ENCODE measurements around the gene PAK4. TPM values are rescaled to one million over a fixed set of nuclear protein-coding genes. Genes with fewer than 3 reads are reported as not detected.
A peak's percentile ranks its signal among the peaks of the same experiment; 100 is the strongest.

PAK4 gene
- total RNA-seq, 3 donors from 2014 or later, result 3.5 to 12.0 (median 10.2) TPM

GRCh38 chr19:39146091-39146490 lies 20.5 kb downstream of the PAK4 start:
- Histone ChIP-seq H3K27ac (peak overlapping the region; percentile 86 to 95), H3K36me3 (no peaks in the 10 kb centered on the region), H3K27me3 (no peaks in the 10 kb centered on the region), H3K4me3 (no peak overlapping the region), H3K9me3 (no peaks in the 10 kb centered on the region), H3K4me1 (peaks cover 0 to 17% of the 10 kb centered on the region in 2 donors)
- DNase-seq (ENCODE audit: low spot score in 2 of 2), result no peak
- TF ChIP-seq POLR2AphosphoS5 (IDR thresholded peaks at IDR 0.05), result no peak
- no peak for TF ChIP-seq POLR2A (IDR thresholded peaks at IDR 0.05)
- TF ChIP-seq, protein P1, sequence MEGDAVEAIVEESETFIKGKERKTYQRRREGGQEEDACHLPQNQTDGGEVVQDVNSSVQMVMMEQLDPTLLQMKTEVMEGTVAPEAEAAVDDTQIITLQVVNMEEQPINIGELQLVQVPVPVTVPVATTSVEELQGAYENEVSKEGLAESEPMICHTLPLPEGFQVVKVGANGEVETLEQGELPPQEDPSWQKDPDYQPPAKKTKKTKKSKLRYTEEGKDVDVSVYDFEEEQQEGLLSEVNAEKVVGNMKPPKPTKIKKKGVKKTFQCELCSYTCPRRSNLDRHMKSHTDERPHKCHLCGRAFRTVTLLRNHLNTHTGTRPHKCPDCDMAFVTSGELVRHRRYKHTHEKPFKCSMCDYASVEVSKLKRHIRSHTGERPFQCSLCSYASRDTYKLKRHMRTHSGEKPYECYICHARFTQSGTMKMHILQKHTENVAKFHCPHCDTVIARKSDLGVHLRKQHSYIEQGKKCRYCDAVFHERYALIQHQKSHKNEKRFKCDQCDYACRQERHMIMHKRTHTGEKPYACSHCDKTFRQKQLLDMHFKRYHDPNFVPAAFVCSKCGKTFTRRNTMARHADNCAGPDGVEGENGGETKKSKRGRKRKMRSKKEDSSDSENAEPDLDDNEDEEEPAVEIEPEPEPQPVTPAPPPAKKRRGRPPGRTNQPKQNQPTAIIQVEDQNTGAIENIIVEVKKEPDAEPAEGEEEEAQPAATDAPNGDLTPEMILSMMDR (IDR thresholded peaks at IDR 0.05), result no peak
- intact Hi-C loops (cut with DNase I; ENCODE audit: low total_unique reads), result no loop called here

DNA sequence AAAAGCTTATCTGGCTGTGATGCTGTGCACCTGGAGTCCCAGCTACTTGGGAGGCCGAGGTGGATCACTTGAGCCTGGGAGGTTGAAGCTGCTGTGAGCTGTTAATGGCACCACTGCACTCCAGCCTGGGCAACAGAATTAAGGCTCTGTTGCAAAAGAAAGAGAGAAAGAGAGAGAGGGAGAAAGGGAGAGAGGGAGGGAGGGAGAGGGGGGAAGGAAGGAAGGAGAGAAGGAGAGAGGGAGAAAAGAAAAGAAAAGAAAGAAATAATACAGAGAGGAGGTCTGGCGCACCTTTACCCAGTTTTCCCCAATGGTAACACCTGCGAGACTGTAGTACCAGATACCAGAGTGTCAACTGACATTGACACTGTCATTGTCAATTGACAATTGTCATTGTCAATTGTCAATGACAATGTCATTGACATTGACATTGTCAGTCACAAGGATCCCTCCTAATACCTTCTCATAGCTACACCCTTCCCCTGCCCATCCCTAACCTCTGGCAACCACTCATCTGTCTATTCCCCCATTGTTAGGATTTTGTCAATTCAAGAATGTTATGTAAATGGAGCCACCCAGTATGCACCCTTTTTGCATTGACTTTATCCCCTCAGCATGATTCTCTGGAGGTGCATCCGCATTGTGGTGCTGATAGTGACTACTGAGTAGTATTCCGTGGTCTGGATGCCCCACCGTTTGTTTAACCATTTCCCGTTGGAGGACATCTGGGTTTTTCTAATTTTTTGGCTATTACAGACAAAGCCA lies 21.3 kb downstream of the PAK4 start:
- H3K9me3 ChIP-seq, result no peaks in the 10 kb centered on the region

GRCh38 chr19:39147480-39147879 lies 21.9 kb downstream of the PAK4 start:
- DNase-seq (ENCODE audit: low spot score in 2 of 2), result no peak
- Histone ChIP-seq H3K27ac (peak overlapping the region in 1 of 2 donors; percentile 1), H3K36me3 (no peaks in the 10 kb centered on the region), H3K4me1 (peaks cover 3 to 23% of the 10 kb centered on the region in 2 donors), H3K9me3 (no peaks in the 10 kb centered on the region), H3K4me3 (no peak overlapping the region), H3K27me3 (no peaks in the 10 kb centered on the region)
- intact Hi-C loops (cut with DNase I; ENCODE audit: low total_unique reads), result no loop called here
- TF ChIP-seq POLR2AphosphoS5 (IDR thresholded peaks at IDR 0.05), result no peak
- TF ChIP-seq, protein P1 (IDR thresholded peaks at IDR 0.05), result no peak
- TF ChIP-seq POLR2A (IDR thresholded peaks at IDR 0.05), result no peak

More for the DNA sequence above, 21.3 kb downstream of the PAK4 start:
- no peak for DNase-seq (ENCODE audit: low spot score in 2 of 2)
- H3K27me3 ChIP-seq, result no peaks in the 10 kb centered on the region
- intact Hi-C loops (cut with DNase I; ENCODE audit: low total_unique reads), result no loop called here
- peak overlapping the region in 1 of 2 donors; percentile 86 for H3K27ac ChIP-seq
- no peak overlapping the region for H3K4me3 ChIP-seq
- no peaks in the 10 kb centered on the region for H3K36me3 ChIP-seq
- H3K4me1 ChIP-seq, result peaks cover 0 to 23% of the 10 kb centered on the region in 2 donors
- no peak for TF ChIP-seq POLR2A (IDR thresholded peaks at IDR 0.05)
- TF ChIP-seq POLR2AphosphoS5 (IDR thresholded peaks at IDR 0.05), result no peak
- TF ChIP-seq, protein P1 (IDR thresholded peaks at IDR 0.05), result no peak

GRCh38 chr19:39148939-39149529 lies 23.4 kb downstream of the PAK4 start:
- Histone ChIP-seq H3K4me1 (peaks cover 3 to 20% of the 10 kb centered on the region in 2 donors), H3K27ac (no peak overlapping the region), H3K9me3 (no peaks in the 10 kb centered on the region), H3K36me3 (no peaks in the 10 kb centered on the region), H3K27me3 (no peaks in the 10 kb centered on the region), H3K4me3 (no peak overlapping the region)
- intact Hi-C loops (cut with DNase I; ENCODE audit: low total_unique reads), result no loop called here
- no peak for TF ChIP-seq POLR2AphosphoS5 (IDR thresholded peaks at IDR 0.05)
- TF ChIP-seq, protein P1 (IDR thresholded peaks at IDR 0.05), result no peak
- no peak for TF ChIP-seq POLR2A (IDR thresholded peaks at IDR 0.05)
- no peak for DNase-seq (ENCODE audit: low spot score in 2 of 2)

- Histone ChIP-seq H3K27ac (peak overlapping the region in 1 of 2 donors; percentile 29), H3K9me3 (no peaks in the 10 kb centered on the region), H3K4me1 (peaks cover 9 to 16% of the 10 kb centered on the region in 2 donors), H3K4me3 (no peak overlapping the region), H3K36me3 (no peaks in the 10 kb centered on the region), H3K27me3 (no peaks in the 10 kb centered on the region)
- TF ChIP-seq, protein P1 (IDR thresholded peaks at IDR 0.05), result no peak
- no peak for DNase-seq (ENCODE audit: low spot score in 2 of 2)
- intact Hi-C loops (cut with DNase I; ENCODE audit: low total_unique reads), result no loop called here
These were observed 24.6 kb downstream of the PAK4 start for GRCh38 chr19:39150235-39150634.
